SIG-M5 (cell line): ENCODE data around the gene PSMD5.

ENCODE experiments used
- DNase-seq: peaks from one replicate; lab custom pipeline; 2025; lab: John Stamatoyannopoulos, UW

The PSMD5 gene

GRCh38 chr9:120855827-120856670 is 13.3 kb upstream of the PSMD5 start:
- DNase-seq, result no peak

GRCh38 chr9:120854596-120855327 is 12.0 kb upstream of the PSMD5 start:
- no peak for DNase-seq

GRCh38 chr9:120853198-120853597 is 10.5 kb upstream of the PSMD5 start:
- DNase-seq, result no peak

GRCh38 chr9:120852240-120853010 is 9.7 kb upstream of the PSMD5 start:
- no peak for DNase-seq

GRCh38 chr9:120851449-120851848 is 8.7 kb upstream of the PSMD5 start:
- DNase-seq, result no peak

GRCh38 chr9:120850315-120850714 is 7.6 kb upstream of the PSMD5 start:
- DNase-seq, result no peak

GRCh38 chr9:120846906-120847305 is 4.2 kb upstream of the PSMD5 start:
- DNase-seq, result no peak

GRCh38 chr9:120846251-120846889 is 3.6 kb upstream of the PSMD5 start:
- DNase-seq, result no peak

GRCh38 chr9:120845255-120845654 is 2.5 kb upstream of the PSMD5 start:
- DNase-seq, result no peak

- no peak for DNase-seq
Observed at GRCh38 chr9:120841930-120842684, 615 bp downstream of the PSMD5 start.

- DNase-seq, result no peak
Observed at GRCh38 chr9:120839146-120839545, 3.6 kb downstream of the PSMD5 start.

GRCh38 chr9:120837921-120838320 is 4.8 kb downstream of the PSMD5 start:
- DNase-seq, result no peak

GRCh38 chr9:120833325-120833724 is 9.4 kb downstream of the PSMD5 start:
- DNase-seq, result no peak

- DNase-seq, result no peak
Observed at GRCh38 chr9:120832807-120833206, 9.9 kb downstream of the PSMD5 start.

- DNase-seq, result no peak
Observed at GRCh38 chr9:120830865-120831264, 11.9 kb downstream of the PSMD5 start.

GRCh38 chr9:120830151-120830550 is 12.6 kb downstream of the PSMD5 start:
- DNase-seq, result no peak

- no peak for DNase-seq
Observed at GRCh38 chr9:120829650-120830049, 13.1 kb downstream of the PSMD5 start.

- DNase-seq, result no peak
Observed at GRCh38 chr9:120820095-120820494, 22.6 kb downstream of the PSMD5 start.

GRCh38 chr9:120818595-120818994 is 24.1 kb downstream of the PSMD5 start:
- DNase-seq, result no peak

- no peak for DNase-seq
Observed at GRCh38 chr9:120815075-120815474, 27.6 kb downstream of the PSMD5 start.

- DNase-seq, result no peak
Observed at GRCh38 chr9:120808931-120809330, 33.8 kb downstream of the PSMD5 start.
